Breast epithelium (tissue), 4 donors: ENCODE measurements around the gene PAXX. TPM values are rescaled to one million over a fixed set of nuclear protein-coding genes. Genes with fewer than 3 reads are reported as not detected.

Source experiments
- DNase-seq, 2 donors: peaks; one replicate each; pipeline ENCODE4 v3.0.0-alpha.2; 2019; ENCODE audit warnings: low spot score in 2 of 2
- H3K27ac ChIP-seq, 2 donors: fragments of 200-600 bp; sonication (generic) in 1 of 2; one replicate each; pipeline ENCODE4 v1.5.1; 2016 to 2019; ENCODE audit warnings: mild to moderate bottlenecking in 1 of 2
- H3K27me3 ChIP-seq, 2 donors: fragments of 200-600 bp; sonication (generic) in 1 of 2; one replicate each; pipeline versions ENCODE4 v1.5.1 to v1.6.0; 2017 to 2019; ENCODE audit warnings: control low read depth in 1 of 2, mild to moderate bottlenecking in 1 of 2
- H3K36me3 ChIP-seq: fragments of 200-600 bp; one replicate; pipeline ENCODE4 v1.5.1; 2019
- H3K4me1 ChIP-seq, 2 donors: fragments of 200-600 bp; sonication (generic); one replicate each; pipeline ENCODE4 v1.5.1; 2016 to 2019; ENCODE audit warnings: control low read depth in 1 of 2
- H3K4me3 ChIP-seq, 3 donors: fragments of 200-600 bp; sonication (generic); 1 replicate in 2 of 3; 2 replicates in 1 of 3; pipeline ENCODE4 v1.5.1; 2016 to 2019; ENCODE audit warnings: mild to moderate bottlenecking in 3 of 3, moderate library complexity in 2 of 3
- H3K9me3 ChIP-seq, 2 donors: fragments of 200-600 bp; sonication (generic) in 1 of 2; one replicate each; pipeline ENCODE4 v1.5.1; 2016 to 2019; ENCODE audit warnings: control low read depth in 1 of 2
- CTCF ChIP-seq, 3 donors: fragments of 450-650 bp; IDR thresholded peaks; one replicate each; pipeline ENCODE4 v1.5.1; 2016 to 2017; ENCODE audit warnings: antibody characterized with exemption in 3 of 3, mild to moderate bottlenecking in 3 of 3, moderate library complexity in 3 of 3
- POLR2A ChIP-seq: fragments of 450-650 bp; IDR thresholded peaks from one replicate; pipeline ENCODE4 v1.6.1; 2016; ENCODE audit warnings: antibody characterized with exemption, mild to moderate bottlenecking, moderate library complexity
- POLR2AphosphoS5 ChIP-seq, 3 donors: sonication (generic); formaldehyde crosslinking; IDR thresholded peaks; one replicate each; pipeline ENCODE4 v1.6.1; 2017; ENCODE audit warnings: antibody characterized with exemption in 3 of 3
- intact Hi-C: fragments of 100-400 bp; cut with DNase I; formaldehyde crosslinking; loops from one replicate; pipeline ENCODE4 v1.15.1; 2023; ENCODE audit warnings: low total_unique reads
- total RNA-seq, 3 donors: library from RNA; depleted of rRNA; stranded (reverse); fragments of >200 nt; gene quantifications; one replicate each; pipeline ENCODE4 v1.1.0, GENCODE V29; 2016

The PAXX gene
- total RNA-seq, 3 donors from 2014 or later = 24.6 to 66.2 (median 49.2) TPM

- Histone ChIP-seq H3K27me3 (peaks cover 13 to 28% of the 10 kb centered on the region in 2 donors), H3K9me3 (no peaks in the 10 kb centered on the region), H3K4me1 (no peaks in the 10 kb centered on the region), H3K36me3 (no peaks in the 10 kb centered on the region), H3K4me3 (no peak overlapping the region), H3K27ac (peak overlapping the region in 1 of 2 donors; percentile 9)
- TF ChIP-seq CTCF (IDR thresholded peaks at IDR 0.05) (no peak), POLR2A (no peak), POLR2AphosphoS5 (IDR thresholded peaks at IDR 0.05) (no peak)
- no peak for DNase-seq
- intact Hi-C loops = no loop called here
These were observed 11.3 kb upstream of the PAXX start for GRCh38 chr9:136980669-136981478.

GRCh38 chr9:136981588-136982231 is 10.5 kb upstream of the PAXX start:
- intact Hi-C loops = no loop called here
- H3K27ac ChIP-seq = peak overlapping the region in 1 of 2 donors; percentile 9
- H3K36me3 ChIP-seq = no peaks in the 10 kb centered on the region
- H3K27me3 ChIP-seq = peaks cover 14 to 31% of the 10 kb centered on the region in 2 donors
- no peak overlapping the region for H3K4me3 ChIP-seq
- no peaks in the 10 kb centered on the region for H3K9me3 ChIP-seq
- no peak for DNase-seq
- H3K4me1 ChIP-seq = no peaks in the 10 kb centered on the region
- TF ChIP-seq POLR2AphosphoS5 (IDR thresholded peaks at IDR 0.05) (no peak), POLR2A (no peak), CTCF (IDR thresholded peaks at IDR 0.05) (no peak)

- Histone ChIP-seq H3K4me3 (no peak within 1 kb of the TSS), H3K9me3 (no peaks in the 10 kb centered on the region), H3K4me1 (no peaks in the 10 kb centered on the region), H3K36me3 (no peaks in the 10 kb centered on the region), H3K27ac (no peak within 1 kb of the TSS), H3K27me3 (peaks cover 14 to 31% of the 10 kb centered on the region in 2 donors)
- intact Hi-C loops = no loop called here
- no peak for TF ChIP-seq POLR2AphosphoS5 (IDR thresholded peaks at IDR 0.05)
- no peak for TF ChIP-seq CTCF (IDR thresholded peaks at IDR 0.05)
- no peak for TF ChIP-seq POLR2A
- no peak for DNase-seq
These were observed 9.8 kb upstream of the PAXX start, which contains the start of gene LCNL1 for GRCh38 chr9:136982232-136983051. LCNL1 (plus strand) TSS chr9:136982993; CDS start chr9:136983587, 594 bp downstream.

GRCh38 chr9:136983167-136983566 is 9.1 kb upstream of the PAXX start:
- Histone ChIP-seq H3K36me3 (no peaks in the 10 kb centered on the region), H3K4me3 (no peak overlapping the region), H3K27me3 (peaks cover 14 to 31% of the 10 kb centered on the region in 2 donors), H3K4me1 (no peaks in the 10 kb centered on the region), H3K9me3 (no peaks in the 10 kb centered on the region), H3K27ac (no peak overlapping the region)
- TF ChIP-seq POLR2A (no peak), CTCF (IDR thresholded peaks at IDR 0.05) (no peak)
- intact Hi-C loops = no loop called here
- no peak for DNase-seq
